K562 (cell line): Measurements from ENCODE around the gene CATSPER1.

Experiments
- ELF1 ChIP-seq: fragments of 200-800 bp; sonication (Bioruptor generic); IDR thresholded peaks from 2 replicates; pipeline ENCODE4 v1.6.1; 2016; ENCODE audit warnings: missing genetic modification characterization, missing compliant biosample characterization
- FOXA1 ChIP-seq: fragments of 450-650 bp; IDR thresholded peaks from 2 replicates; pipeline ENCODE4 v1.6.1; 2016; ENCODE audit warnings: mild to moderate bottlenecking, borderline replicate concordance
- KLF6 ChIP-seq: fragments of 250-450 bp; sonication (Bioruptor Pico); IDR thresholded peaks from 2 replicates; pipeline ENCODE4 v1.4.0; 2020; ENCODE audit warnings: mild to moderate bottlenecking, moderate library complexity, borderline replicate concordance
- MEF2D ChIP-seq: conservative IDR thresholded peaks from 2 replicates; pipeline ENCODE4 v1.6.1; 2016; ENCODE audit warnings: low read depth, missing genetic modification characterization, missing compliant biosample characterization
- PHB2 ChIP-seq: fragments of 450-650 bp; IDR thresholded peaks from 2 replicates; pipeline ENCODE4 v1.6.1; 2017; ENCODE audit warnings: low read depth
- POLR2G ChIP-seq: fragments of 200-400 bp; formaldehyde crosslinking; IDR thresholded peaks from 2 replicates; pipeline ENCODE4 v1.6.1; 2017; ENCODE audit warnings: low read depth, mild to moderate bottlenecking, antibody characterized with exemption, low read length, moderate library complexity
- PRDM10 ChIP-seq: fragments of 450-650 bp; IDR thresholded peaks from 2 replicates; pipeline ENCODE4 v1.6.1; 2018; ENCODE audit not compliant: partially characterized antibody
- SETDB1 ChIP-seq: IDR thresholded peaks from one replicate; pipeline ENCODE4 v1.6.1; 2012; ENCODE audit warnings: low read length, control low read depth, inconsistent platforms

DNA sequence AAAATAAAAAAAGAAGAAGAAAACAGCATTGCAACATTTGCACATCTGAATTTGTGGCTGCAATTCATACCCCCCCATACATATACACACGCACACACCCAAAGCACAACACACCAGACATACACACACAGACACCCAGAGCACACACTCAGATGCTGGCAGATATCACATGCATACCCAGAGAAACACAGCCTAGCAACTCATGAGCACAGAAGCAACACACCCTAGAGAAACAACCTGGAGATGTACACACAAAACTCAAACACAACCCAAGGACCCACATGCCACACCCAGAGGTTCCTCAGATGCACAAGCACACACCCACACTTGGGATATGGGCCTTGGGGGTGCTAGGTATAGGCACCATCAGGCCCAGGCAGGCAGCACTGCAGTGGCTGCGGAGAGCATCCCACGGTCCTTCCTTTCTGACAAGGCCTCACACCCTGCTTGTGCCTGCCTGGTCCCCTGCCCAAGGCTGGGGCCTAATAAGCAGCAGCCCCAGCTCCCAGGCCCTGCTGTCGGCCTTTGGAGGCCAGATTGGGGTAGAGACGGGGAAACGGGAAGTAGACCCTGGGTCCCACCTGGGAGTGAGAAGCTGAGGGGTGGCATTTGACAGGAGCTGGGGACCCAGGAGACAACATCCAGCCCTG, 11.3 kb downstream of the CATSPER1 start:
- TF ChIP-seq PRDM10 (no peak), KLF6 (no peak), POLR2G (no peak), FOXA1 (no peak), ELF1 (tag) (no peak), MEF2D (tag) (no peak), PHB2 (no peak), SETDB1 (no peak)
